Hematopoietic multipotent progenitor cell treated with erythropoietin and hydrocortisone succinate and interleukin-3 and kit ligand, for 4 days (in vitro differentiated cells): ENCODE results near the gene KCNK10.
A peak's percentile ranks its signal among the peaks of the same experiment; 100 is the strongest.
"Not testable (repeated sequence)": the region's sequence is repeated elsewhere in the genome, so short reads cannot be mapped to it uniquely, and the experiment has no call there.

Source experiments
- DNase-seq: peaks from one replicate; pipeline ENCODE4 v3.0.0-alpha.2; 2015

KCNK10 gene

GRCh38 chr14:88264116-88264515 is 59.0 kb downstream of the KCNK10 start:
- DNase-seq: no peak

- DNase-seq: not testable (repeated sequence)
These were observed 61.8 kb downstream of the KCNK10 start for GRCh38 chr14:88261302-88261701.

- DNase-seq: no peak
These were observed 65.0 kb downstream of the KCNK10 start for GRCh38 chr14:88258021-88258420.

GRCh38 chr14:88256997-88257950 is 65.8 kb downstream of the KCNK10 start:
- peak; percentile 53 for DNase-seq

- DNase-seq: no peak
These were observed 67.3 kb downstream of the KCNK10 start for GRCh38 chr14:88255798-88256197.

GRCh38 chr14:88255196-88255595 is 67.9 kb downstream of the KCNK10 start:
- DNase-seq: no peak

- DNase-seq: no peak
These were observed 70.6 kb downstream of the KCNK10 start for GRCh38 chr14:88252498-88252897.

GRCh38 chr14:88251650-88252049 is 71.4 kb downstream of the KCNK10 start:
- DNase-seq: no peak

GRCh38 chr14:88249266-88249665 is 73.8 kb downstream of the KCNK10 start:
- no peak for DNase-seq

- DNase-seq: peak; percentile 51
These were observed 74.5 kb downstream of the KCNK10 start for GRCh38 chr14:88248606-88249005.

GRCh38 chr14:88247228-88247627 is 75.8 kb downstream of the KCNK10 start:
- no peak for DNase-seq

- DNase-seq: no peak
These were observed 77.7 kb downstream of the KCNK10 start for GRCh38 chr14:88245321-88245720.

- DNase-seq: peak; percentile 3
These were observed 79.1 kb downstream of the KCNK10 start for GRCh38 chr14:88243946-88244345.

- no peak for DNase-seq
These were observed 80.6 kb downstream of the KCNK10 start for GRCh38 chr14:88242446-88242845.

GRCh38 chr14:88241810-88242209 is 81.3 kb downstream of the KCNK10 start:
- DNase-seq: no peak

GRCh38 chr14:88234442-88234841 is 88.6 kb downstream of the KCNK10 start:
- no peak for DNase-seq

- peak; percentile 47 for DNase-seq
These were observed 89.2 kb downstream of the KCNK10 start for GRCh38 chr14:88233915-88234314.

GRCh38 chr14:88232771-88233170 is 90.3 kb downstream of the KCNK10 start:
- no peak for DNase-seq

GRCh38 chr14:88231603-88232002 is 91.5 kb downstream of the KCNK10 start:
- DNase-seq: no peak

GRCh38 chr14:88229428-88229827 is 93.6 kb downstream of the KCNK10 start:
- no peak for DNase-seq

GRCh38 chr14:88228522-88229236 is 94.4 kb downstream of the KCNK10 start:
- no peak for DNase-seq

GRCh38 chr14:88227693-88228092 is 95.4 kb downstream of the KCNK10 start:
- no peak for DNase-seq

- no peak for DNase-seq
These were observed 97.3 kb downstream of the KCNK10 start for GRCh38 chr14:88225721-88226120.
